ENCODE results near the gene MED19. TPM values are rescaled to one million over a fixed set of nuclear protein-coding genes. Genes with fewer than 3 reads are reported as not detected.
"Not testable (repeated sequence)": the region's sequence is repeated elsewhere in the genome, so short reads cannot be mapped to it uniquely, and the experiment has no call there.

Gene MED19
- total RNA-seq, 1 donor from 2014 or later, result 14.6 TPM

DNA sequence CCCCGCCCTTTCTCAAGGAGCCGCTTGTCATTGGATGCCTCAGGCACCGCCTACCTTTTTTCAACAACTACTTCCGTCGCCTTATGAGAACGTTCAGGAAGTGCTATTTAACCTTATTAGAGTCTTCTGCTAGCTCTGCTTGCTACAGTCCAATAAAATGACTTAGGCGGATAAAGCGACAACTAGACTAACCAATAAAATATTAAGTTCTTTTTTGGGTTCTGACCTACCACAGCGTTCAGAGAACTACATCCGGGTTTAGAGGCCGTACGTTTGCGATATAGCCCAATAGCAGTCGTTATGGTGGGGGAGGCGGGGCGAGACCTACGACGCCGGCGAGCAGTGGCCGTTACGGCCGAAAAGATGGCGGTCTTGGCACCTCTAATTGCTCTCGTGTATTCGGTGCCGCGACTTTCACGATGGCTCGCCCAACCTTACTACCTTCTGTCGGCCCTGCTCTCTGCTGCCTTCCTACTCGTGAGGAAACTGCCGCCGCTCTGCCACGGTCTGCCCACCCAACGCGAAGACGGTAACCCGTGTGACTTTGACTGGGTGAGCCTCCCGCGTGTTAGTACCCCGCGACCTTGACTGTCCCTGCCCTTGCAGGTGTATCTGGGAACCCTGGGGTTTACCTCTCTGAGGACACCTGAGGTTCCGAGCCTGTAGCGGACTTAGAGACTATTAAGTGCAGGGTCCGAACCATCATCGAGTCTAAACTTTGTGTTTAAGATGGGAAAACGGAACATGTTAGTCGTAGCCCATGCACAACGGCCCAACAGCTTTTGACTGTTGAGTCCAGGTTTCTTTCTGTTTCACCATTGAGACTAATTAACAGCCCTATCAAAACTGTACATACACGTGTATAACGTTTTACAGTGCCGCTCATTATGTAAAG is 488 bp upstream of the MED19 start, which contains the start of gene TMX2:
Gene TMX2 (plus strand): TSS at position 338 of the 895 bp plus-strand sequence. CDS start 26 bp downstream, at position 364.
- no peaks in the 10 kb centered on the region for H3K9me3 Mint-ChIP-seq
- intact Hi-C loops (cut with micrococcal nuclease), result loop anchor here (1.0 to 2.0 kb wide), 9 partner anchors 29 to 866 kb away; partner anchors contain the start of genes CLP1, SELENOH, SSRP1 and TIMM10
- peaks cover 47% of the 10 kb centered on the region for H3K4me1 Mint-ChIP-seq
- POLR2A ChIA-PET, result interaction anchor here (0.6 to 1.9 kb wide), 21 partner anchors 10 to 306 kb away, joined by 3 to 21 read pairs (median 4); partner anchors contain the start of genes CLP1, SELENOH, TIMM10 and ZDHHC5
- H3K27ac Mint-ChIP-seq, result peak within 1 kb of the TSS; percentile 96
- peaks cover 25% of the 10 kb centered on the region for H3K36me3 Mint-ChIP-seq (ENCODE audit: low read depth)
- no peak for TF ChIP-seq CTCF (IDR thresholded peaks at IDR 0.05)
- DNase-seq (peak; percentile 75), ATAC-seq (ENCODE audit: low read depth) (peak; percentile 87)
- no peaks in the 10 kb centered on the region for H3K27me3 Mint-ChIP-seq
- peak within 1 kb of the TSS; percentile 98 for H3K4me3 Mint-ChIP-seq
- CTCF ChIA-PET, result interaction anchor here (0.9 to 4.1 kb wide), 3 partner anchors 29 to 255 kb away, joined by 3 to 26 read pairs (median 5); partner anchors contain the start of gene SELENOH

GRCh38 chr11:57709802-57710367 is 2.1 kb downstream of the MED19 start:
- no peak for TF ChIP-seq CTCF (IDR thresholded peaks at IDR 0.05)
- intact Hi-C loops (cut with micrococcal nuclease), result no loop called here
- Mint-ChIP-seq H3K27ac (no peak overlapping the region), H3K27me3 (no peaks in the 10 kb centered on the region), H3K4me1 (peaks cover 47% of the 10 kb centered on the region), H3K9me3 (no peaks in the 10 kb centered on the region), H3K4me3 (no peak overlapping the region), H3K36me3 (ENCODE audit: low read depth) (peaks cover 36% of the 10 kb centered on the region)
- DNase-seq, result no peak
- POLR2A ChIA-PET, result interaction anchor here (0.6 kb wide), 1 partner anchor 92 kb away, joined by 3 read pairs; no protein-coding TSS in a partner anchor
- CTCF ChIA-PET, result interaction anchor here (4.1 kb wide), 1 partner anchor 91 kb away, joined by 26 read pairs; no protein-coding TSS in a partner anchor
- no peak for ATAC-seq (ENCODE audit: low read depth)

GRCh38 chr11:57705432-57705831 is 6.6 kb downstream of the MED19 start:
- CTCF ChIA-PET; H3K9me3 Mint-ChIP-seq; DNase-seq; H3K27me3 Mint-ChIP-seq; H3K4me3 Mint-ChIP-seq; H3K27ac Mint-ChIP-seq; intact Hi-C loops (cut with micrococcal nuclease); ATAC-seq (ENCODE audit: low read depth): not testable (repeated sequence)
- POLR2A ChIA-PET, result interaction anchor here (0.6 to 0.7 kb wide), 2 partner anchors 22 to 134 kb away, joined by 4 read pairs; no protein-coding TSS in a partner anchor
- peaks cover 11% of the 10 kb centered on the region for H3K4me1 Mint-ChIP-seq
- H3K36me3 Mint-ChIP-seq (ENCODE audit: low read depth), result peaks cover 59% of the 10 kb centered on the region

DNA sequence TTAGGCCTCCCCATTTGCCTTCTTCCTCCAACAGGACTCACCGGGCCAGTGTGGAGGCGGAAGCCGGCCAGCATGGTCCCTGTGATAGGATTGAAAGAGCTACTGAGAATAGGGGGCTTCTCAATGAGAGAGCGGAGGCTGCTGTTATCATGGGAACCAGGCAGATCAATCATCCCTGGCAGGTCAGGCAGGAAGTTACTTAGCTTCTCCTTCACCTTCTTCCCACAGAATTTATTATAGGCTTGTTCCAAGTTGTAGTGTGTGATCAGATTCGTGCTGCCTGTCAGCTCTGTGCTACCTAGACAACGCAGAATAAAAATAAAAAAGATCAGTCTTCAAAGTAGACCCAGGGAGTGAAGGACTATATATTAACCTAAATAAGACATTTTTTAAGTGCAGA is 7.1 kb downstream of the MED19 start:
- Mint-ChIP-seq H3K4me1 (peaks cover 8% of the 10 kb centered on the region), H3K27me3 (no peaks in the 10 kb centered on the region)
- no peak for ATAC-seq (ENCODE audit: low read depth)

More for the DNA sequence above, 7.1 kb downstream of the MED19 start:
- no peak overlapping the region for H3K27ac Mint-ChIP-seq
- H3K4me3 Mint-ChIP-seq, result no peak overlapping the region
- ChIA-PET CTCF (no interaction called here), POLR2A (interaction anchor here (0.6 to 0.7 kb wide), 2 partner anchors 23 to 134 kb away, joined by 4 read pairs; no protein-coding TSS in a partner anchor)
- TF ChIP-seq CTCF (IDR thresholded peaks at IDR 0.05), result no peak
- H3K36me3 Mint-ChIP-seq (ENCODE audit: low read depth), result peaks cover 63% of the 10 kb centered on the region
- intact Hi-C loops (cut with micrococcal nuclease), result no loop called here
- no peaks in the 10 kb centered on the region for H3K9me3 Mint-ChIP-seq
- no peak for DNase-seq
